Astrocyte (in vitro differentiated cells and primary cell): ENCODE results near the gene SLC25A2. TPM values are rescaled to one million over a fixed set of nuclear protein-coding genes. Genes with fewer than 3 reads are reported as not detected.

Experiments used
- total RNA-seq: library from RNA; stranded (reverse); gene quantifications from 2 replicates; pipeline ENCODE4 v1.2.1, GENCODE V29; 2021

Gene SLC25A2
- total RNA-seq, 1 donor from 2014 or later = 0.25 TPM

Other genes starting within 250 kb of the SLC25A2 start
- gene PCDHB2, start 209.4 kb downstream of the SLC25A2 start, total RNA-seq = 44.3 and 50.7 TPM in 2 replicates
- gene PCDHB3, start 203.6 kb downstream of the SLC25A2 start, total RNA-seq = 3.6 and 3.9 TPM in 2 replicates
- gene PCDHB4, start 182.2 kb downstream of the SLC25A2 start, total RNA-seq = 1.0 and 1.1 TPM in 2 replicates
- 8.7 and 9.7 TPM in 2 replicates for gene PCDHB5, start 168.8 kb downstream of the SLC25A2 start, total RNA-seq
- gene PCDHB6, start 154.0 kb downstream of the SLC25A2 start, total RNA-seq = 0.50 and 0.70 TPM in 2 replicates
- gene PCDHB7, start 131.4 kb downstream of the SLC25A2 start, total RNA-seq = 0.79 and 1.0 TPM in 2 replicates
- gene PCDHB8, start 126.3 kb downstream of the SLC25A2 start, total RNA-seq = 4.9 and 5.3 TPM in 2 replicates
- gene PCDHB16, start 121.7 kb downstream of the SLC25A2 start, total RNA-seq = 3.2 and 4.4 TPM in 2 replicates
- 3.6 and 5.3 TPM in 2 replicates for gene PCDHB9, start 116.9 kb downstream of the SLC25A2 start, total RNA-seq
- gene PCDHB10, start 111.7 kb downstream of the SLC25A2 start, total RNA-seq = 6.4 and 7.0 TPM in 2 replicates
- gene PCDHB11, start 104.4 kb downstream of the SLC25A2 start, total RNA-seq = 2.1 TPM in 2 replicates
- gene PCDHB12, start 95.3 kb downstream of the SLC25A2 start, total RNA-seq = 0.87 and 1.2 TPM in 2 replicates
- 3.3 TPM in 2 replicates for gene PCDHB13, start 90.1 kb downstream of the SLC25A2 start, total RNA-seq
- gene PCDHB14, start 80.7 kb downstream of the SLC25A2 start, total RNA-seq = 5.6 and 6.4 TPM in 2 replicates
- gene PCDHB15, start 58.7 kb downstream of the SLC25A2 start, total RNA-seq = 1.3 and 1.6 TPM in 2 replicates
- 95.1 and 102 TPM in 2 replicates for gene TAF7, start 16.7 kb upstream of the SLC25A2 start, total RNA-seq
- gene PCDHGA1, start 26.5 kb upstream of the SLC25A2 start, total RNA-seq = 0.17 and 0.27 TPM in 2 replicates
- gene PCDHGA2, start 34.7 kb upstream of the SLC25A2 start, total RNA-seq = 0.14 and 0.17 TPM in 2 replicates
- 0.14 and 0.17 TPM in 2 replicates for gene PCDHGA3, start 39.8 kb upstream of the SLC25A2 start, total RNA-seq
- 1.0 and 1.5 TPM in 2 replicates for gene PCDHGB1, start 46.0 kb upstream of the SLC25A2 start, total RNA-seq
- gene PCDHGA4, start 51.0 kb upstream of the SLC25A2 start, total RNA-seq = 0.48 and 0.50 TPM in 2 replicates
- 1.4 TPM in 2 replicates for gene PCDHGB2, start 55.9 kb upstream of the SLC25A2 start, total RNA-seq
- 0.29 and 0.30 TPM in 2 replicates for gene PCDHGA5, start 60.1 kb upstream of the SLC25A2 start, total RNA-seq
- 0.10 and 0.14 TPM in 2 replicates for gene PCDHGB3, start 66.2 kb upstream of the SLC25A2 start, total RNA-seq
- 0.22 and 0.41 TPM in 2 replicates for gene PCDHGA6, start 69.8 kb upstream of the SLC25A2 start, total RNA-seq
- gene PCDHGA7, start 78.7 kb upstream of the SLC25A2 start, total RNA-seq = 0.57 and 0.62 TPM in 2 replicates
- 13.6 and 15.7 TPM in 2 replicates for gene PCDHGB4, start 83.6 kb upstream of the SLC25A2 start, total RNA-seq
- 1.0 and 1.2 TPM in 2 replicates for gene PCDHGA8, start 88.6 kb upstream of the SLC25A2 start, total RNA-seq
- gene PCDHGB5, start 93.9 kb upstream of the SLC25A2 start, total RNA-seq = 1.1 and 2.1 TPM in 2 replicates
- 0.73 and 0.87 TPM in 2 replicates for gene PCDHGA9, start 98.7 kb upstream of the SLC25A2 start, total RNA-seq
- gene PCDHGB6, start 104.0 kb upstream of the SLC25A2 start, total RNA-seq = 18.4 and 19.9 TPM in 2 replicates
- gene PCDHGA10, start 108.9 kb upstream of the SLC25A2 start, total RNA-seq = 34.0 and 41.6 TPM in 2 replicates
- gene PCDHGB7, start 113.6 kb upstream of the SLC25A2 start, total RNA-seq = 22.4 and 26.1 TPM in 2 replicates
- gene PCDHGA11, start 117.0 kb upstream of the SLC25A2 start, total RNA-seq = 5.3 and 5.8 TPM in 2 replicates
- 1.2 and 1.6 TPM in 2 replicates for gene PCDHGA12, start 126.5 kb upstream of the SLC25A2 start, total RNA-seq
- gene PCDHGC3, start 171.9 kb upstream of the SLC25A2 start, total RNA-seq = 84.7 and 100.0 TPM in 2 replicates
- 6.6 and 7.4 TPM in 2 replicates for gene PCDHGC4, start 181.0 kb upstream of the SLC25A2 start, total RNA-seq
- gene PCDHGC5, start 185.0 kb upstream of the SLC25A2 start, total RNA-seq = 7.7 and 10.9 TPM in 2 replicates